MCF 10A (cell line): ENCODE measurements around the gene SLC13A3. TPM values are rescaled to one million over a fixed set of nuclear protein-coding genes. Genes with fewer than 3 reads are reported as not detected.

Experiments used
- BruUV-seq: library from RNA; stranded (reverse); fragments of 400-500 nt; replicated peaks from 2 replicates; lab custom pipeline; 2021; lab: Mats Ljungman, UMichigan
- CTCF ChIA-PET: fragments of 300-600 bp; sonication (Branson Sonifier 250); formaldehyde crosslinking; extraction: SDS; loops from one replicate; lab custom pipeline; 2021; ENCODE audit warnings: antibody characterized with exemption, inconsistent platforms; lab: Yijun Ruan, JAX
- POLR2A ChIA-PET: fragments of 300-600, 350-650 bp; sonication (Branson Sonifier 250); formaldehyde crosslinking; extraction: SDS; loops from one replicate; lab custom pipeline; 2020; ENCODE audit warnings: antibody characterized with exemption, inconsistent platforms; lab: Yijun Ruan, JAX
- DNase-seq: peaks from one replicate; pipeline ENCODE4 v3.0.0-alpha.2; 2018; ENCODE audit not compliant: unreplicated experiment
- H3K27ac Mint-ChIP-seq: one replicate; pipeline ENCODE4 v1.8.0; 2022; ENCODE audit warnings: mild to moderate bottlenecking, low read depth, mixed read lengths; ENCODE audit not compliant: unreplicated experiment
- H3K27me3 Mint-ChIP-seq: one replicate; pipeline ENCODE4 v1.8.0; 2022; ENCODE audit warnings: mixed read lengths; ENCODE audit not compliant: insufficient read depth, unreplicated experiment
- H3K36me3 Mint-ChIP-seq: one replicate; pipeline ENCODE4 v1.8.0; 2022; ENCODE audit warnings: mild to moderate bottlenecking, moderate library complexity, mixed read lengths; ENCODE audit not compliant: insufficient read depth, unreplicated experiment
- H3K4me1 Mint-ChIP-seq: one replicate; pipeline ENCODE4 v1.8.0; 2022; ENCODE audit warnings: mixed read lengths; ENCODE audit not compliant: insufficient read depth, unreplicated experiment
- H3K4me3 Mint-ChIP-seq: one replicate; pipeline ENCODE4 v1.8.0; 2022; ENCODE audit warnings: mild to moderate bottlenecking, moderate library complexity, mixed read lengths; ENCODE audit not compliant: unreplicated experiment
- H3K9me3 Mint-ChIP-seq: one replicate; pipeline ENCODE4 v1.8.0; 2022; ENCODE audit warnings: mixed read lengths; ENCODE audit not compliant: unreplicated experiment
- intact Hi-C: fragments of 100-400 bp; cut with micrococcal nuclease; formaldehyde crosslinking; loops from 2 replicates; pipeline ENCODE4 v1.14.1; 2022
- total RNA-seq: library from RNA; stranded (reverse); gene quantifications from 2 replicates; pipeline ENCODE4 v1.2.3, GENCODE V29; 2022
- TF ChIP-seq, protein P1 (sequence below): fragments of 200-600 bp; IDR thresholded peaks from one replicate; pipeline ENCODE4 v1.8.0; 2022; ENCODE audit warnings: antibody characterized with exemption, mild to moderate bottlenecking; ENCODE audit not compliant: unreplicated experiment

The SLC13A3 gene
- total RNA-seq, 1 experiment from 2014 or later: not detected

GRCh38 chr20:46553926-46554325, 97.3 kb downstream of the SLC13A3 start:
- no TSS peak for BruUV-seq
- no peak overlapping the region for H3K27ac Mint-ChIP-seq
- intact Hi-C loops: no loop called here

DNA sequence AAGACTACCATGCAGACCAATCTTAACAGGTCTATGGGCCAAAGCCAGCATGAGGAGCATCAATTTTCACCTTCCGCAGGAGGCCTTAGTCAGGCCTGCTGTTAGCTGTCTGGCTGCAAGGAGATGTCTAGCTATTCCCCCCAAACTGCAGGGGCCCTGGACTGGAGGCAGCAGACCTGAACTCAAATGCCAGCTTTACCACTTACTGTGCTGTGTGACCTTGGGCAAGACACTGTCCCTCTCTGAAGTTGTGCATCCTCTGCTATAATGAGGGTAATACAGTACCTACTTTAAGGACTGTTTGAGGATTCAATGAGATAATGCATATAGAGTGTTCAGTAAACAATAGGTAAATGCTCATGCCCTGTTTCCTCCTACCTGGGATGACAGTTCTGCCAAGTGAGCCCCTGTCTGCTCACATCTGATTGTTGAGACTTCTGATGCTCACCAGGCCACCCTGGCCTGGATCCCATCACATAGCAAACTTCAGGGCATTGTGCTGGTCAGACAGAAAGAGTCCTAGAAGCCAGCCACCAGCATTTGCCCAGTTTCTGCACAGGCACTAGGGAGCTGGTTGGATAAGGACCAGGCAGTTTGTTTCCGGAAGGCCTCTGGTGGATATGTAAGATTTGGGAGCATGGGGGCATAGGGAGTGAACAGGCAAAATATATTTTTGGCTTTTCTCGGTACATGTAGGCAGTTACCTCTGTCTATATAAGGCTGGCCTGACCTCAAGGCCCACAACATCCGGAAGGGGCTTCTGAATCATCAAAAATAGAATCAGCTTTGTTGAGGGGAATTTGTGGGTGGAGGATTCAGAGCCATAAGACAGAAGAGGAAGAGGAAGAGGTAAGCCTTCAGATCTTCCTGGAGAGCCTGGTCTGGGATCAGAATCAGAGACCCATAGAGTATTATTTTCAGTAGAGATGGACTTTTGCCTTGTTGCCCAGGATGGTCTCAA, 98.5 kb downstream of the SLC13A3 start:
- Mint-ChIP-seq H3K36me3 (no peaks in the 10 kb centered on the region), H3K9me3 (no peaks in the 10 kb centered on the region), H3K4me1 (peaks cover 9% of the 10 kb centered on the region), H3K27ac (no peak overlapping the region), H3K4me3 (no peak overlapping the region), H3K27me3 (no peaks in the 10 kb centered on the region)
- BruUV-seq: no TSS peak
- POLR2A ChIA-PET: no interaction called here
- CTCF ChIA-PET: interaction anchor here (0.5 to 1.4 kb wide), 4 partner anchors 12 to 200 kb away, joined by 3 to 4 read pairs (median 3); no protein-coding TSS in a partner anchor
- no peak for DNase-seq
- intact Hi-C loops: no loop called here
- TF ChIP-seq, protein P1, sequence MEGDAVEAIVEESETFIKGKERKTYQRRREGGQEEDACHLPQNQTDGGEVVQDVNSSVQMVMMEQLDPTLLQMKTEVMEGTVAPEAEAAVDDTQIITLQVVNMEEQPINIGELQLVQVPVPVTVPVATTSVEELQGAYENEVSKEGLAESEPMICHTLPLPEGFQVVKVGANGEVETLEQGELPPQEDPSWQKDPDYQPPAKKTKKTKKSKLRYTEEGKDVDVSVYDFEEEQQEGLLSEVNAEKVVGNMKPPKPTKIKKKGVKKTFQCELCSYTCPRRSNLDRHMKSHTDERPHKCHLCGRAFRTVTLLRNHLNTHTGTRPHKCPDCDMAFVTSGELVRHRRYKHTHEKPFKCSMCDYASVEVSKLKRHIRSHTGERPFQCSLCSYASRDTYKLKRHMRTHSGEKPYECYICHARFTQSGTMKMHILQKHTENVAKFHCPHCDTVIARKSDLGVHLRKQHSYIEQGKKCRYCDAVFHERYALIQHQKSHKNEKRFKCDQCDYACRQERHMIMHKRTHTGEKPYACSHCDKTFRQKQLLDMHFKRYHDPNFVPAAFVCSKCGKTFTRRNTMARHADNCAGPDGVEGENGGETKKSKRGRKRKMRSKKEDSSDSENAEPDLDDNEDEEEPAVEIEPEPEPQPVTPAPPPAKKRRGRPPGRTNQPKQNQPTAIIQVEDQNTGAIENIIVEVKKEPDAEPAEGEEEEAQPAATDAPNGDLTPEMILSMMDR: no peak

More at GRCh38 chr20:46553926-46554325, 97.3 kb downstream of the SLC13A3 start:
- TF ChIP-seq, protein P1: no peak
- Mint-ChIP-seq H3K27me3 (no peaks in the 10 kb centered on the region), H3K4me1 (peaks cover 18% of the 10 kb centered on the region), H3K4me3 (no peak overlapping the region), H3K36me3 (no peaks in the 10 kb centered on the region), H3K9me3 (no peaks in the 10 kb centered on the region)
- POLR2A ChIA-PET: no interaction called here
- DNase-seq: no peak
- CTCF ChIA-PET: no interaction called here

GRCh38 chr20:46551522-46552381, 99.5 kb downstream of the SLC13A3 start:
- ChIA-PET POLR2A (interaction anchor here (0.6 kb wide), 1 partner anchor 130 kb away, joined by 3 read pairs; no protein-coding TSS in a partner anchor), CTCF (interaction anchor here (0.5 to 1.4 kb wide), 5 partner anchors 11 to 201 kb away, joined by 3 to 4 read pairs (median 3); no protein-coding TSS in a partner anchor)
- intact Hi-C loops: no loop called here
- Mint-ChIP-seq H3K9me3 (no peaks in the 10 kb centered on the region), H3K4me1 (no peaks in the 10 kb centered on the region), H3K27me3 (no peaks in the 10 kb centered on the region), H3K27ac (no peak overlapping the region), H3K4me3 (no peak overlapping the region), H3K36me3 (no peaks in the 10 kb centered on the region)
- TF ChIP-seq, protein P1: no peak
- no TSS peak for BruUV-seq
- DNase-seq: no peak
